GM12891 (cell line): ENCODE data around the gene HBEGF.

Experiments
- PAX5 ChIP-seq: IDR thresholded peaks from 2 replicates; pipeline ENCODE4 v1.6.1; 2011; ENCODE audit warnings: low read length, moderate library complexity, mild to moderate bottlenecking; ENCODE audit not compliant: insufficient read depth, severe bottlenecking
- POLR2A ChIP-seq: IDR thresholded peaks from 2 replicates; pipeline ENCODE4 v1.6.1; 2011; ENCODE audit warnings: low read depth, low read length, control low read depth
- POLR2AphosphoS5 ChIP-seq: IDR thresholded peaks from 2 replicates; pipeline ENCODE4 v1.6.1; 2011; ENCODE audit warnings: low read depth, low read length, control low read depth
- POU2F2 ChIP-seq: IDR thresholded peaks from 2 replicates; pipeline ENCODE4 v1.6.1; 2011; ENCODE audit warnings: low read depth, mild to moderate bottlenecking, control low read depth, low read length, moderate library complexity
- TAF1 ChIP-seq: IDR thresholded peaks from 2 replicates; pipeline ENCODE4 v1.6.1; 2011; ENCODE audit warnings: low read depth, low read length, control low read depth

- TF ChIP-seq PAX5: no peak
- no peak for TF ChIP-seq POLR2A
- no peak for TF ChIP-seq TAF1
- TF ChIP-seq POU2F2: no peak
- no peak for TF ChIP-seq POLR2AphosphoS5
Observed at GRCh38 chr5:140327589-140327988, 18.8 kb downstream of the HBEGF start.
